DND-41 (cell line): ENCODE measurements around the gene JMJD8.

Experiments
- EZH2 ChIP-seq: IDR thresholded peaks from 3 replicates; pipeline ENCODE4 v1.6.1; 2012; ENCODE audit warnings: borderline replicate concordance, low read depth, mild to moderate bottlenecking, moderate library complexity, low read length, inconsistent platforms; ENCODE audit not compliant: severe bottlenecking
- TF ChIP-seq, protein P1 (sequence below): IDR thresholded peaks from 2 replicates; pipeline ENCODE4 v1.5.1; 2012; ENCODE audit warnings: borderline replicate concordance, low read length, moderate library complexity, mild to moderate bottlenecking; ENCODE audit not compliant: poor library complexity, severe bottlenecking; ENCODE audit errors: extremely low read depth

DNA sequence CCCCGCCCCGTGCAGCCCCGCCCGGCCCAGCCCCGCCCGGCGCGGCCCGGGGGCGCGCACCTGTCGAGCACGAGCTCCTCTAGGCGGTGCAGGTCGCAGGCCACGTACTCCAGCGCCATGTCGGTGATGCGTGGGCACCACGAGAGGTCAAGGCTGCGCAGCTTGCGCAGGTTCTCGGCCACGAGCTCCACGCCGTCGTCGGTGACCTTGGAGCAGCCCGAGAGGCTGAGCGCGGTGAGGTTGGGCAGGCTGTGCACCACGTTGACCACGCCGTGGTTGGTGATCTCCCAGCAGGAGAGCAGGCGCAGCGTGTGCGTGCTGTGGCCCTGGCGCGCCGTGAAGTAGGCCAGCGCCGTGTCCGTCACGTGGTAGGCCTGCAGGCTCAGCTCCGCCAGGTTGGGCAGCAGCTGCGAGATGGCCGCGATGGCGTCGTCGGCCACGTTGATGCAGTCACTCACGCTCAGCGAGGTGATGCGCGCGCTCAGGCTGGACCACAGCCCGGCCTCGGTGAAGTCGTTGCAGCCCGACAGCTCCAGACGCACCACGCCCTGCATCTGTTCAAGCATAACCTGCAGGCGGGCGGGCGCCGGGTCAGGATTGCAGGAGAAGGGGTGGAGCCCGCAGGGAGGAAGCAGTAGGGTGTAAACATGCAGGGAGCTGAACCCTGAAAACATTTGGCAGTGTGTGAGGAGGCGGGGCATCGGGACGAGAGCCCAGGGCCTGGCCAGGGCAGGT is 11.4 kb upstream of the JMJD8 start:
- TF ChIP-seq, protein P1, sequence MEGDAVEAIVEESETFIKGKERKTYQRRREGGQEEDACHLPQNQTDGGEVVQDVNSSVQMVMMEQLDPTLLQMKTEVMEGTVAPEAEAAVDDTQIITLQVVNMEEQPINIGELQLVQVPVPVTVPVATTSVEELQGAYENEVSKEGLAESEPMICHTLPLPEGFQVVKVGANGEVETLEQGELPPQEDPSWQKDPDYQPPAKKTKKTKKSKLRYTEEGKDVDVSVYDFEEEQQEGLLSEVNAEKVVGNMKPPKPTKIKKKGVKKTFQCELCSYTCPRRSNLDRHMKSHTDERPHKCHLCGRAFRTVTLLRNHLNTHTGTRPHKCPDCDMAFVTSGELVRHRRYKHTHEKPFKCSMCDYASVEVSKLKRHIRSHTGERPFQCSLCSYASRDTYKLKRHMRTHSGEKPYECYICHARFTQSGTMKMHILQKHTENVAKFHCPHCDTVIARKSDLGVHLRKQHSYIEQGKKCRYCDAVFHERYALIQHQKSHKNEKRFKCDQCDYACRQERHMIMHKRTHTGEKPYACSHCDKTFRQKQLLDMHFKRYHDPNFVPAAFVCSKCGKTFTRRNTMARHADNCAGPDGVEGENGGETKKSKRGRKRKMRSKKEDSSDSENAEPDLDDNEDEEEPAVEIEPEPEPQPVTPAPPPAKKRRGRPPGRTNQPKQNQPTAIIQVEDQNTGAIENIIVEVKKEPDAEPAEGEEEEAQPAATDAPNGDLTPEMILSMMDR, result no peak
- no peak for TF ChIP-seq EZH2
